DMS79 (cell line): ENCODE measurements around the gene KCND2.

Experiments
- DNase-seq: peaks from one replicate; lab custom pipeline; 2025; lab: John Stamatoyannopoulos, UW

KCND2 gene

GRCh38 chr7:120703585-120704240 is 430.7 kb downstream of the KCND2 start:
- DNase-seq = no peak

GRCh38 chr7:120709252-120709971 is 436.4 kb downstream of the KCND2 start:
- DNase-seq = no peak

DNA sequence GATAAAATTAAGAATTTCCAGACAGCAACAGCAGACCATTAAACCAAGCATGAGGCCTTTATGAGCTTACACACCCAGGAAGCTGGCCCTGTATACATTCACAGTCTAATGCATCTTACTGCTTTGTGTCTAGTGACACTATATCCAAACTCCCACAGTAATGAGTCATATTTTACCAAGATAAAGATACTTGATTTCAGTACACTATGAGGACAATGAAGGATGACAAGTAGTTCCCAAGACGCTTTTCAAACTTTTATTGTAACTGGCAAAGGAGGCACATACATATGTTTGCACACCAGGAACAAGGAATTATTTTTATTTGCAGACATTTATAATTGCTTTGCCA is 437.0 kb downstream of the KCND2 start:
- DNase-seq = no peak

- DNase-seq = no peak
Observed at GRCh38 chr7:120714945-120715344, 442.0 kb downstream of the KCND2 start.

DNA sequence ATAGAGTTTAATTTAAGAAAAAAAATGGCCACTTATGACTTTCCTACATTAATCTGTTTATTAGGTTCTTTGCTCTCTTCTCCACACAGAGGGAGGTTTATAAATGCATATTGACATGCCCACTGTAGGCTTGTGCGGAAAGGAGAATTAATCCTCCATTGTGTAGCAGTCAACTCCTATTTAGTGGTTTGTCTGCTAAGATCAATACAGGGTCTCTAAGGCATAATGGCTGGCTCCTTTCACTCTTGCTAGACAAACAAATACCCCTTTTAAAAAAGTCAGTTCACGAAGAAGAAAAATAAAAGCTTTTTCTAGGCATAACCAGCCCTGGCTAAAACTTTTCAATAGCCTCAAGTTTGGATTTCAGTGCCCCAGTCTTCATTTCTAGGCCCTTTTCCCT is 443.3 kb downstream of the KCND2 start:
- DNase-seq = no peak

- no peak for DNase-seq
Observed at GRCh38 chr7:120717166-120717565, 444.2 kb downstream of the KCND2 start.

- DNase-seq = no peak
Observed at GRCh38 chr7:120718361-120718760, 445.4 kb downstream of the KCND2 start.

GRCh38 chr7:120720317-120720716 is 447.3 kb downstream of the KCND2 start:
- DNase-seq = no peak

DNA sequence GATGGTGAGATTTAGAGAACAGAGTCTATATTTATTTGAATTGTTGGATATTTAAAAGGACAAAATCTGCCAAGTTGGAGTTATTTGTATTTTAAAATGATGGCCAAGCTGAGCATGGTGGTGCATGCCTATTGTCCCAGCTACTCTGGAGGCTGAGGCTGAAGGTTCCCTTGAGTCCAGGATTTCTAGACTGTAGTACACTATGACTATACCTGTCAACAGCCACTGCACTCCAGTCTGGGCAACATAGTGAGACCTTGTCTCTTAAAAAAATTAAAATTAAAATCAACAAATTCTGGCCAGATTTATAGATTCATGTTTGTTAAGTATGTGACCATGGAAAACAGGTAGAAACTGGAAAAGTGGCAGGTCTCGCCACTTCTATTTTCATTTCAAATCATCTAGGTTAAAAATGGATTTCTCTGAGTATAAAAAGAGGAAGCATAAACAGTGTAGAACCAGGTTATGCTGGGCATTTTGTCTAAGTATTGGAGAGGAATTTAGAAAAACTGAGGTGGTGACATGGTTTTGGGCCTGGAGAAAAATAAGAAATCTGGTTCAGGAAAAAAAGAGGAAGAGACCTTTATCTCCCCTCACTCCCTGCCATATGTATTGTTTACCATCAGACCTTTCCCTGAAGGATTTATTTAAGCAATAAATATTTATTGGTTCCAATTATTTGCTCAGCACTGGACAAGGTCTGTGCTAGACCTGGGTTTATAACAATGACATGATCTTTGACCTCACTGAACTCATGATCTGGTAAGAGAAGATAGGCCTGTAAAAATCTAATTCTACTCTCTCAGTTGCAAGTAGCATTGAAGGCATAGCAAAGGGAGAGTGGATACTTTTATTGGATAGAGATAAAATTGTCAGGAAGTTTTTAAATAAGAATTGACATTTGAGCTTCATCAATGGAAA is 450.8 kb downstream of the KCND2 start:
- no peak for DNase-seq

GRCh38 chr7:120724448-120724847 is 451.5 kb downstream of the KCND2 start:
- DNase-seq = no peak

GRCh38 chr7:120724955-120725354 is 452.0 kb downstream of the KCND2 start:
- no peak for DNase-seq

DNA sequence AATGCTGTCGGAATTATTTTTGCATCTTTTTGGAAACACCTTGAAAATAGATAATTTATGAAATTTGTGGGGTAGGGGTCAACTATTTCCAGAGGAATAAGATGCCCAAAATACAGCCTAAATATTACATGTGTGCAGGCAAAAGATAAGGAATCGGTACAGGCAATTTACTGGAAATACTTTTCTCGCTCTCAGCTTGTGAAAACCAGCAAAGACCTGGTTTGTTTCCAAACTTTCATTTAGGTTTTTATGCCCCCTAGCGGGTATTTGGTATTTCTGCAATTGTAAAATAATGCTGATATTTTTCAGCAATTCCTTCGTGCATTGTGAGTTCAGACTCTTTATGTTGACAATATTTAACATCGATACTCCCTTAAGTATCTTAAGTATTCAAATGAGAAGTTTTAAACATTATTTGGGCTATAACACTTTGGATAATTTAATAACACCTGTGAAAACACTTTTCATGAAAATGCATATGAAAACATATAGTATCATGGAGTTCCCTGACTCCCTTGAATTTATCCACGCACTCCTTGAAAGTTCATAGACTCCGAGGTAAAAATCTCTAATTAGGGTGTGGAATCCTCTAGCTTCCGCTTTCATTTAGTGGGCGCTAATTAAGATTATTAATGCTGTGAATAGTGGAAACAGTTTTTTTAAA is 452.5 kb downstream of the KCND2 start:
- DNase-seq = no peak

DNA sequence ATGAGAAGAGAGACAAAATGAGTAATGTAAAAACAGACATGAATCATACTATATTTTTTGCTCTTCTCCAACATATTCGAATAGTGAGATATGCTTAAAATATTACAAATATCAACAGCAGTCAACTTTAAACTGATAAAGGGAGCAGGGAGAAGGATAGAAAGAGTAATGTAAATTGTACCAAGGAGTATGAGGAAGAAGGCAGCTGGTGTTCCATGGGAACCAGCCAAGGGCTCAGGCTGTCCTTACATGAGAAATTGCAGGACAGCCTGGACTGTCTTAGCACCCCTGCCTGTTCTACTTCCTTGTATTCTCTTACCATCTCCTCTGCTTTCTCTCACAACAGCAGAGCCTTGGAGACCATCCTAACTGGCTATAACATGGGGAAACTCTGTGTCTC is 456.3 kb downstream of the KCND2 start:
- no peak for DNase-seq

DNA sequence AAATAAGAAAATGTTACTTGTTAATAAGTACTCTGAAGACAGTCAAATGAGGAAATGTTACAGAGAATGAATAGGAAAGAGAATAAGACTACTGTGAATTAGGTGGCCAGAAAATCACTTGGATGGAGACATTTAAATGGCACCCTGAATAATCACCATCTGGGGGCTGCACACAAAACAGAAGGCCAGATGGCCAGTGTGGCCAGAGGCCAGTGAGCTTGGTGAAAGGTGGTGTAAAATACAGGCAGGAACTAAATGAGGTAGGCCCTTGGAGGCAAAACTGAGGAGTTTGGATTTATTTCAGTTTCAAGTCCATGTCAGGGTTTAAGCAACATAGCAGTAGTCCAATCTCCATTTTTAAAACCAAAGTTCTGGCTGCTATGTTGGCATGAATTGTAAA is 458.3 kb downstream of the KCND2 start:
- no peak for DNase-seq

- DNase-seq = no peak
Observed at GRCh38 chr7:120732256-120732655, 459.3 kb downstream of the KCND2 start.

- DNase-seq = no peak
Observed at GRCh38 chr7:120733143-120733542, 460.2 kb downstream of the KCND2 start.

GRCh38 chr7:120733835-120734234 is 460.9 kb downstream of the KCND2 start:
- no peak for DNase-seq

DNA sequence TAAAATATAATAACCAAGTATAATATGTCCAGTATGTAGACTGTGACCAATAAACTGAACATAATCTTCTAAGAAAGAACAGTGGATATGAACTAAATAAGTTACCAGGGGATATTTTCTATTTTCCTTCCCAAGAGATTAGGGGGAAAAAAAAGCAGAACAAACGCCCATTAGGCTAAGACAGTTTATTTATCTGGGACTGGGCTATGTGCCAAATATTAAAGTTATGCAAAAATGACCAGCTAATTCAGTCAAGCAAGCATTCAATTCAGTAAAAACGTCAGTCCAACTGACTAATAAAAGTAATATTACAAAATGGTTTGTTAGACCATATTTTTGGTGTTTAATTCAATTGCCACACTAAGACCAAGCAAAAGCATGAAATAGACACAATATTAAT is 462.8 kb downstream of the KCND2 start:
- DNase-seq = no peak

DNA sequence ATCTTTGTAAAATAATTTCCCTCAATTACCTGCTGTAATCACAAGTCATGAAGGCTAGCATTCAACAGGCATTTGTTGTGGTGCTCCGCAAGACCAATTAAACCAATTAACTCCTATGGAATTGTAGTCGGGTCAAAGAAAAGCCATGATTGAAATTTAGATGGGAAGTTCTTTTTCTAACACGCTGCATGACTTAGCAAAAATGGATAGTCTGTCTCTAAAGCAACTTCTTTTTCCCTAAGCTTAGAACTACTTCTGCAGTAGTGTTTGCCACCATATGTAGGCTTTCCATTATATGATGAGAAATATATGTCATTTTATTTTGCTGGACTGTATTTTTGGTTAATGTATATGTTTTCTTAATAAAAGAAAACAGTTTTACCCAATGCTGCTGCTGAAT is 465.8 kb downstream of the KCND2 start:
- DNase-seq = no peak

- no peak for DNase-seq
Observed at GRCh38 chr7:120740348-120740747, 467.4 kb downstream of the KCND2 start.

GRCh38 chr7:120741371-120742042 is 468.5 kb downstream of the KCND2 start:
- no peak for DNase-seq

DNA sequence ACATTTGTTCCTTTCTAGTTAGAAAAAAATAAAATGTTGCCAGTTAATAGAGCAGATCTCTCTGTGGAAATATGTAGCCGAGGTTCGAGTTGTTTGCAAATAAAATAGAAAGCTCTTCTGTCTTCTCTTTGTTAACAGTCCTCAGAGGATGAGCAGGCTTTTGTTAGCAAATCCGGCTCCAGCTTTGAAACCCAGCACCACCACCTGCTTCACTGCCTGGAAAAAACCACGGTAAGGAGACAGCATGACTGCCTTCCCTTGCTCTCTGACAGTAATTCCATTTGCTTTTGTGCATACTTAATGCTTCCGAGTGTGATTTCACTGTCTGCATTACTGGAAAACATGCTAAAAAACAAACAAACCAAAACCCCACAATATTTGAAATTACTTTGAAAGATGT is 469.4 kb downstream of the KCND2 start:
- no peak for DNase-seq
